SU-DHL-6 (cell line): ENCODE results near the gene GRID1.

ENCODE experiments used
- EZH2phosphoT487 ChIP-seq: fragments of 200-600 bp; sonication (generic), shearing (Covaris generic); conservative IDR thresholded peaks from 2 replicates; pipeline ENCODE4 v1.6.1; 2018; ENCODE audit warnings: mild to moderate bottlenecking, antibody characterized with exemption, low read length, moderate library complexity, mixed read lengths
- TF ChIP-seq, protein P1 (sequence below): fragments of 200-600 bp; sonication (generic); IDR thresholded peaks from one replicate; pipeline ENCODE4 v1.5.1; 2017; ENCODE audit warnings: antibody characterized with exemption, mild to moderate bottlenecking, low read length, moderate library complexity; ENCODE audit not compliant: insufficient read depth, poor library complexity, severe bottlenecking

DNA sequence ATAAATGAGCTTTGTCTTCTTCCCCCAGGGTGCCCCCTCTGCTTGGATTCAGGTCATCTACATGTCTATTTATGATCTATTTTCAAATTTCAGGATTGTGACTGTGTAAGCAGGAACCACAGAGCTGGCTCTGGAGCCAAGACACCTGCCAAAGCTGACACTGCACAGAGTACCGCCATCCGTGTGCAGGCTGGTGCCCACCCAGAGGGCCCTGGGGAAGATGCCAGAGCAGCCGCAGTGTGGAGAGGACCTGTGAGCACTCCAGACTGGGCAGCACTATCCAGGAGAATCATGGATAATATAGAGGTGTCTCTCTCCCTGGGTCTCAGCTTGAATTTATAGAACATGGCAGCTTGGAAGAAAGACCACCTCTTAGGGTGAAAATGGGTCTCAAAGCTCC is 577.5 kb downstream of the GRID1 start:
- TF ChIP-seq, protein P1, sequence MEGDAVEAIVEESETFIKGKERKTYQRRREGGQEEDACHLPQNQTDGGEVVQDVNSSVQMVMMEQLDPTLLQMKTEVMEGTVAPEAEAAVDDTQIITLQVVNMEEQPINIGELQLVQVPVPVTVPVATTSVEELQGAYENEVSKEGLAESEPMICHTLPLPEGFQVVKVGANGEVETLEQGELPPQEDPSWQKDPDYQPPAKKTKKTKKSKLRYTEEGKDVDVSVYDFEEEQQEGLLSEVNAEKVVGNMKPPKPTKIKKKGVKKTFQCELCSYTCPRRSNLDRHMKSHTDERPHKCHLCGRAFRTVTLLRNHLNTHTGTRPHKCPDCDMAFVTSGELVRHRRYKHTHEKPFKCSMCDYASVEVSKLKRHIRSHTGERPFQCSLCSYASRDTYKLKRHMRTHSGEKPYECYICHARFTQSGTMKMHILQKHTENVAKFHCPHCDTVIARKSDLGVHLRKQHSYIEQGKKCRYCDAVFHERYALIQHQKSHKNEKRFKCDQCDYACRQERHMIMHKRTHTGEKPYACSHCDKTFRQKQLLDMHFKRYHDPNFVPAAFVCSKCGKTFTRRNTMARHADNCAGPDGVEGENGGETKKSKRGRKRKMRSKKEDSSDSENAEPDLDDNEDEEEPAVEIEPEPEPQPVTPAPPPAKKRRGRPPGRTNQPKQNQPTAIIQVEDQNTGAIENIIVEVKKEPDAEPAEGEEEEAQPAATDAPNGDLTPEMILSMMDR: no peak
- TF ChIP-seq EZH2phosphoT487: no peak
